GM18498 (cell line): Measurements from ENCODE around the gene CTIF.

Source experiments
- ATAC-seq: cut with Tn5 transposase; IDR thresholded peaks from one replicate; pipeline ENCODE4 v1.9.1; 2021; ENCODE audit warnings: mild to moderate bottlenecking, moderate library complexity; ENCODE audit not compliant: unreplicated experiment

CTIF gene

GRCh38 chr18:48573632-48574283 is 34.9 kb downstream of the CTIF start:
- no peak for ATAC-seq

GRCh38 chr18:48574667-48575300 is 36.0 kb downstream of the CTIF start:
- no peak for ATAC-seq

GRCh38 chr18:48575301-48575657 is 36.4 kb downstream of the CTIF start:
- ATAC-seq = no peak

- ATAC-seq = no peak
Observed at GRCh38 chr18:48575658-48576456, 37.0 kb downstream of the CTIF start.

DNA sequence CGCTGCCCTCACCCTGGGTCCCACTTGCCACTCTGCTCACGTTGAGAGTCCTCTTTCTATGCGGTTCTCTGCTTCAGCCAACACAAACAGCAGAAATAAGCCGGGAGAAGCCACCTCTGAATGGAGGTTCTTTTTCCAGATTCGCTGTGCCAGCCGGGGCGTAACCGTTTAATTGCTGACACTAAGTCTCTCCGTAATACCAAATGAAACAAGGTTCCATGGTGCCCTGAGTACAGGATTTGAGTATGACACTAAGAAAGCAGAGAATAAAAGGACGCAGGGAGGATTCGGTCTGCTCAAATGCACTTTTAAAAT is 37.6 kb downstream of the CTIF start:
- no peak for ATAC-seq

DNA sequence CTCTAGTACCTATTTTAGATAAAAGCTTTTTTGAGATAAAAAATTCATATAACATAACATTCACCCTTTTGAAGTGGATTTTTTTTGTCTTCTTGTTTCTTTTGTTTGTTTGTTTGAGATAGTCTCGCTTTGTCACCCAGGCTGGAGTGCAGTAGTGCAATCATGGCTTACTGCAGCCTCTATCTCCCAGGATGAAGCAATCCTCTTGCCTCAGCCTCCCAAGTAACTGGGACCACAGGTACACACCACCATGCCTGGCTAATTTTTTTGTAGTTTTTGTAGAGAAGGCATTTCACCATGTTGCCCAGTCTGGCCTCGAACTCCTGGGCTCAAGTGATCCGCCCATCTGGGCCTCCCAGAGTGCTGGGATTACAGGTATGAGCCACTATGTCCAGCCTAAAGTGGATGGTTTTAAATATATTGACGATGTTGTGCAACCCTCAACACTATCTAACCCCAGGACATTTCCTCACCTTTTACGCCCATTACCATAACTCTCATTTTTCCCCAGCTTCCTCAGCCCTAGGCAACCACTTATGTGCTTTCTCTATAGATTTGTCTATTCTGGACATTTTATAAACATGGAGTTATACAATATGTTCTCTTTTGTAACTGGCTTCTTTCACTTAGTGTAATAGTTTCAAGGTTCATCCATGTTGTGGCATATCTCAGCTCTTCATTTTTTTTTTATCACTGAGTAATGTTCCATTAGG is 38.8 kb downstream of the CTIF start:
- no peak for ATAC-seq

GRCh38 chr18:48578289-48578688 is 39.5 kb downstream of the CTIF start:
- no peak for ATAC-seq

- no peak for ATAC-seq
Observed at GRCh38 chr18:48580066-48580465, 41.2 kb downstream of the CTIF start.

DNA sequence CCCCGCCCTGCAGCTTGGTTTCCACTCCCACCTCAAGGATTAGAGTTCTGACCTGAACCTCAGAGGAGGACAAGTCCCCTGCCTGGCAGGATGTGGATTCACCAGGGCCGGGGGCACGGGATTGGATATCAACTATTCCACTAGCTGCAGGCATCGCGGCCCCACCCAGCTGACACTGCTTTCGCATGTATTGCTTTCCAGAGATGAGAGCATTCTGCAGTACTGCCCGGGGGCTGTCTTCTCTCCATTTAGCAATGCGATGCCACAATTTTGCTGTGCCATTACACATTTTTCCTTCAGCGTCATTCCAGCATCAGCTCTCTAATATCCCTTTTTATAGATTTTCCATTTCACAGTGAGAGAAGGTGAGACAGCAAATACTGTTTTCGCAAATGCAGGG is 42.0 kb downstream of the CTIF start:
- ATAC-seq = no peak

GRCh38 chr18:48581206-48581605 is 42.4 kb downstream of the CTIF start:
- ATAC-seq = no peak

GRCh38 chr18:48581941-48582340 is 43.1 kb downstream of the CTIF start:
- no peak for ATAC-seq

GRCh38 chr18:48582946-48583345 is 44.1 kb downstream of the CTIF start:
- no peak for ATAC-seq

DNA sequence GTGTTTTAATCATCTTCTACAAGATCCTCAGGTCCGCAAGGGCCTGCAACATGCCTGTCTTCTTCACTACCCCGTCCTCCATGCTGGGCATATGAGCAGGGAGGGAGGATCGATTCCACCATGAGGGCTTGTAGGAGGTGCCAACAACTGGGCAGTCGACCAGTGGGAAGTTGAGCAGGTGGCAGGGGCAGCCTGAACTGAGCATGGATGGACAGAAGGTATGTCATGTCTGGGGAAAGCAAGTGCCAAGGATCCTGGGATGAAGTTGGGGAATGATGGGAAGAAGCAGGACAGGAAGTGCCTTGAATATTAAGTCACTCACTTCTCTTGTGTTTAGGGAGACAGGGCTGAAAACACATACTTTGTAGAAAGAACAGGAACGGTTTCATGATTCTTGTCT is 44.7 kb downstream of the CTIF start:
- ATAC-seq = no peak

DNA sequence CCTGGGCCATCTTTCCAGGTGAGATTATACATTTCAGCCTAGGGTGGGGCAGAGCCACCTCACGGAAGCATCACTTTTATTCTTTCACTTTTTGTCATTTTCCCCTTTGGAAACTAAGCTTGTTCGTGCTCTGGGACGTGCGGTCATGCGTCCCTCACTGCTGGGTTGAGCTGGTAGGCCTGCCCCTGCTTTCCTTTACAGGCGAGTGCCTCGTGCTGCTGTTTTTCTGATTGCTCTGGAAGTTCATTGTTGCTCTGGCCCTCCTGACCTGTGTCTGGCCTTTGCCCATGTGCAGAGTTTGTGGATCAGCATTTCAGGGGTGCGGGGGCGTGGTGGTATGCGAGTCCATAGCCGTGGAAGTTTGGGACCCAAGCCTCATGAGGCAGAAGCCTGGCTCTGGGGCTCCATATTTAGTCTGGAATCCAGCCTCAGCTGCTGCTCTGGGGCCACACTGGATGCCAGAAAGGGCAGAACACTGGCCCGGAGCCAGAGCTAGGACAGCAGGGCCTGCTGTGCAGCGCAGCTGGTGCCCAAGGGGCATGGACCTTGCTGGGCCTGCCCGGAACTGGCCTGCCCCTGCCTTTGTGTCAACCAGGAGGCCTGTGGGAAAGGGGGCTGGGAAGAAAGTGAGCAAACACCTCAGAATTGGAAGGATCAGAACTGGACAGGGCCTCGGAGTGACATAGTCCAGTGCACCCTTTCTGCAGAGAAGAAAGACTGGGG is 51.1 kb downstream of the CTIF start:
- no peak for ATAC-seq

DNA sequence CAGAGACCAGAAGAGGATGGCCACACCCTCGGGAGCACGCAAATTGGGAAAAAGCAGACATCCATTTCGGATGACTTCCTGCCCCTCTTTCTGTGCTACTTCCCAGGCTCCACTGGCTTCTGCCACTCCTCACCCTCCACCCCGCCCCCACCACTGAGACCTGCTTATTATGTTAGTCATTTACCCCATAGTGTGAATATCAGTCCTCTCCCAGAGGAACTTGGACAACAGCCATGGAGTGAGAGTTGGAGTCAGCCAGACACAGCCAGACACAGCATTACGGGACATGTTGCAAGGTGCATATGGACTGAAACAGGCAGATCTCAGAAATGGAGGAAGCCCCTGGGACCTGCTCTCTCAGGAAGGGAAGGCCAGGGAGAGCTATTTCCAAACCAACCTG is 51.8 kb downstream of the CTIF start:
- ATAC-seq = no peak

DNA sequence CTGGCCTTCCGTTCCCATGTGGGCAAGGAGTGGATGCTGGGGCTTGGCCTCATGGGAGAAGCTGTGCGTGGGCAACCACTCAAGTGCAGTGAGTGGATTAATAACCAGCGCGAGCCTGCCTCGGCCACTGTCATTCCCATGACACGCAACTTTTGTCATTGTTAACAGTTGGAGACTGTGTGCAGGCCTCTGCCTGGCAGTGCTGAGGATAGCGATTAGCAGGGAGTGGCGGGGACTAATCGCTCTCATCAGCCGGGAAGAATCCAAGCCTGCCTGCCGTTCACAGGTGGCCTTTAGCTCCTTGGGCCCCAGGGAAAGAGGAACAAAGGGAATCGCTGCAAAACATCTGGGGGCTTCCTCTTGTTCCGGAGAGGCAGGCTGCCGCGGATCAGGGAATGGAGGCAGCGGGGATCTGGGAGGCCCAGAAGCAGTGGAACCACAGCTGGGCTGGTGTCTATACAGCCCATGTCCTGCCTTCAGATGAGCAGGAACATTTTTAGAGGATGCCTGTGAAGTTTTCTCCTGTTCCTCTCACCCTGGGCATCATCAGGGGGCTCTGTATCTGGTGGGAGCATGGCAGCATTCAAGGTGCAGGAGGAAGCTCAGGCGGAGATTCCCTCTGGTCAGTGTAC is 53.8 kb downstream of the CTIF start:
- no peak for ATAC-seq

GRCh38 chr18:48594471-48595094 is 55.8 kb downstream of the CTIF start:
- ATAC-seq = no peak

DNA sequence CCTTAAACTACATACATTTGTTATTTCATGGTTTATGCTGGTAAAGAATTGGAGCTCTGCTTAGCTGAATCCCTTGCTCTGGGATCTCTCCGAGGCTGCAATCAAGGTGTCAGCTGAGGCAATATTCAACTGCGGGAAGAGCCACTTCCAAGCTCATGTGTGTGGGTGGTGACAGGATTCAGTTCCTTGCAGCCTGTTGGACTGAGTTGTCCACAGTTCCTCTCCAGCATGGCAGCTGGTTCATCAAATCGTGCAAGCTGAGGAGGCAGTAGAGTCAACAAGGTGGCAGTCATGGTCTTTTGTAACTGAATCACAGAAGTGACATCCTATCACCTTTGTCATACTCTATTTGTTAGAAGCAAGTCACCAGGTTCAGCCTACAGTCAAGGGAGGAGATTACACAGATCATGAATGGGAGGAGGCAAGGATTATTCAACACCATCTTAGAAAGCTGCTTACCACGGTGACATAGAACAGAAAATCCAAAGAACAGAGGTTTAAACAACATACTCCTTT is 56.9 kb downstream of the CTIF start:
- ATAC-seq = no peak

DNA sequence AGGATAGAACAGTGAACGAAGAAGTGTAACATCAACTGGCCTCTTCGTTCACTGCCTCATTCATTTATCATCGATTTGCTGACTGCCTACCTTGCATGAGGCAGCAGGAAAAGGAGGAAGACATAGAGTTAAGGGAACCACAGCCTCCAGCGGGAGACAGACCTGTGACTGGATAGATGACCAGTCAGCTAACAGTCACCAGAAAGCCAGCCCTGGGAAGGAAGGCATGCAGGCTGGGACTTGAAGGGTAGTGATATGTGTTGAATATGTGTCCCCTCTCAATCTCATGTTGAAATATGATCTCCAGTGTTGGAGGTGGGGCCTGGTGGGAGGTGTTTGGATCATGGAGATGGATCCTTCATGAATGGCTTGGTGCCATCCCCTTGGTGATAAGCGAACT is 58.3 kb downstream of the CTIF start:
- ATAC-seq = no peak

DNA sequence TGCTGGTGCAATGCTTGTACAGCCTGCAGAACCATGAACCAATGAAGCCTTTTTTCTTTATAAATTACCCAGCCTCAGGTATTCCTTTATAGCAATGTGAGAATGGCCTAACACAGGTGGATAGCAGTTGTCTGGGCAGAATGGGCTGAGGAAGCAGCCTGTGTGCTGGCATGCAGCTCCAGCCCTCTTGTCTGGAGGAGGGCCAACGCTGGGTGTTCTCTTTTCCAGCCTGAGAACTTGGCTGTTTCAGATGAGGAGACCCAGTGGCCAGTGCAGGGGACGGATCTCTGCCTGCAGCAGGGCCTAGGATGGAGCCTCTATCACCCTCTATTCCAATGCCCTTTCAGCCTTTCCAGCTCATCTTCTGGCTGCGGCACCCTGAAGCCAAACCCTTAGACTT is 58.8 kb downstream of the CTIF start:
- ATAC-seq = no peak
